OCI-LY7 (cell line): ENCODE measurements around the gene AP5S1. TPM values are rescaled to one million over a fixed set of nuclear protein-coding genes. Genes with fewer than 3 reads are reported as not detected.

Experiments used
- BruUV-seq: library from RNA; stranded (reverse); fragments of 400-500 nt; replicated peaks from 2 replicates; lab custom pipeline; 2021; lab: Mats Ljungman, UMichigan
- CTCF ChIA-PET: fragments of 300-600 bp; sonication (Branson Sonifier 250); formaldehyde crosslinking; loops from one replicate; lab custom pipeline; 2022; ENCODE audit warnings: antibody characterized with exemption; ENCODE audit not compliant: unreplicated experiment; lab: Charles Lee
- POLR2A ChIA-PET: fragments of 300-600 bp; sonication (Branson Sonifier 250); formaldehyde crosslinking; loops from one replicate; lab custom pipeline; 2022; ENCODE audit warnings: antibody characterized with exemption; lab: Charles Lee
- DNase-seq: peaks from one replicate; pipeline ENCODE4 v3.0.0-alpha.2; 2015; ENCODE audit warnings: low spot score
- H2AFZ ChIP-seq: fragments of 200-600 bp; sonication (generic), shearing (Covaris generic); 2 replicates; pipeline ENCODE4 v1.6.1; 2014; ENCODE audit warnings: mild to moderate bottlenecking, antibody characterized with exemption, low read length, moderate library complexity
- H3K27ac ChIP-seq: fragments of 200-600 bp; sonication (generic); 2 replicates; pipeline ENCODE4 v1.5.1; 2014; ENCODE audit warnings: mixed run types, low read depth, mild to moderate bottlenecking, moderate library complexity, low read length, inconsistent platforms; ENCODE audit not compliant: poor library complexity, severe bottlenecking
- H3K36me3 ChIP-seq: fragments of 200-600 bp; sonication (generic); 2 replicates; pipeline ENCODE4 v1.6.1; 2014; ENCODE audit warnings: mild to moderate bottlenecking, antibody characterized with exemption, low read length, moderate library complexity, mixed read lengths; ENCODE audit not compliant: insufficient read depth
- H3K4me1 ChIP-seq: fragments of 200-600 bp; sonication (generic); 2 replicates; pipeline ENCODE4 v1.5.1; 2014; ENCODE audit warnings: mild to moderate bottlenecking, low read length; ENCODE audit not compliant: insufficient read depth, poor library complexity, severe bottlenecking
- H3K4me2 ChIP-seq: fragments of 200-600 bp; sonication (generic); 2 replicates; pipeline ENCODE4 v1.6.1; 2014; ENCODE audit warnings: mild to moderate bottlenecking, low read length
- H3K4me3 ChIP-seq: fragments of 200-600 bp; sonication (generic); 2 replicates; pipeline ENCODE4 v1.5.1; 2014; ENCODE audit warnings: mild to moderate bottlenecking, low read depth, low read length; ENCODE audit not compliant: poor library complexity, severe bottlenecking
- H3K79me2 ChIP-seq: fragments of 200-600 bp; sonication (generic); 2 replicates; pipeline ENCODE4 v1.6.1; 2016; ENCODE audit warnings: low read depth, mild to moderate bottlenecking, low read length, moderate library complexity, mixed read lengths; ENCODE audit not compliant: insufficient read depth
- H3K9me2 ChIP-seq: fragments of 200-600 bp; sonication (generic); 2 replicates; pipeline ENCODE4 v1.6.1; 2016; ENCODE audit warnings: mild to moderate bottlenecking, low read length, mixed read lengths; ENCODE audit not compliant: insufficient read depth
- H3K9me3 ChIP-seq: fragments of 200-600 bp; sonication (generic); 2 replicates; pipeline ENCODE4 v1.6.1; 2014; ENCODE audit warnings: mild to moderate bottlenecking, mixed run types, low read length, mixed read lengths
- H4K20me1 ChIP-seq: fragments of 200-600 bp; sonication (generic); 2 replicates; pipeline ENCODE4 v1.6.1; 2014; ENCODE audit warnings: mild to moderate bottlenecking, antibody characterized with exemption, low read length, moderate library complexity, mixed read lengths; ENCODE audit not compliant: insufficient read depth
- EZH2phosphoT487 ChIP-seq: fragments of 200-600 bp; sonication (generic); IDR thresholded peaks from 2 replicates; pipeline ENCODE4 v1.6.1; 2018; ENCODE audit warnings: low read depth, borderline replicate concordance, mild to moderate bottlenecking, mixed run types, antibody characterized with exemption, low read length, moderate library complexity, mixed read lengths
- intact Hi-C: fragments of 100-400 bp; cut with micrococcal nuclease; formaldehyde crosslinking; loops from one replicate; pipeline ENCODE4 v1.10.0; 2022; ENCODE audit not compliant: unreplicated experiment
- total RNA-seq, 2 experiments: library from RNA; depleted of rRNA in 1 of 2; stranded (reverse); fragments of >200 nt in 1 of 2; shearing (Covaris generic) in 1 of 2; gene quantifications; 2 replicates each; pipeline ENCODE4 v1.2.3, GENCODE V29; 2014 to 2022
- TF ChIP-seq, protein P1 (sequence below): fragments of 200-600 bp; sonication (generic); conservative IDR thresholded peaks from 2 replicates; pipeline ENCODE4 v1.5.1; 2014; ENCODE audit warnings: mild to moderate bottlenecking, antibody characterized with exemption, low read length, moderate library complexity, mixed read lengths

The AP5S1 gene
- total RNA-seq, 2 experiments from 2014 or later = 9.8 to 12.1 TPM

DNA sequence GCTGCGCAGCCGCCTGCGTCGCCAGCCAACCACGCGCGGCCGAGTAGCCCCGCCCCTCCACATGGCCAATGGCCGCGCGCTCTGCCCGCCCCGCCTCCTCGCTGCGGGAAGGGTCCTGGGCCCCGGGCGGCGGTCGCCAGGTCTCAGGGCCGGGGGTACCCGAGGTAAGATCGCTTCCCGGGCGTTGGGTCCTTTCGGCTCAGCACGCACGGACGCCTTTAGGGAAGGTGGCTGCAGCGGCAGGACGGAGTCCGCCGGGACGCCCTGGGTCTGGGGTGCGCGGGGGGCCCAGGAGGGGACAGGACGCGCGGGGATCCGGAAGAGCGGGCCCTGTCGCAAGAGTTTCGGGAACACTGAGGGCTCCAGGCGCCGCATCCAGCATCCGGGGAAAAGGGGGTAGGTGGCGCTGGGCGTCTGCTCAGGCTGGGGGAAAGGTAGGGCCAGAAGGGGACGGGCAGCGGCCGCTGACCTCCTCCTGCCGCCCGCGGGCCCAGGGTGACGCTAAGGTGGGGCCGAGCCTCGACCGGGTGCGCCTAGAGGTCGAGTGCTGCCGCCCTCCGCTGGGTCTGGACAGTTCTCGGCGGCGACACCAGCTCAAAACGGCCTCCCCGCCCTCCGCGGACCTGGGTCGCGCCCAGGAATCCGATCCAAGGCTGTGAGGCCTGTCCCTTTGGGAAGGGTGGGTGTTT, 26.5 kb downstream of the AP5S1 start, which contains the start of gene MAVS:
Gene MAVS, plus strand, starts transcription at position 95 of the 689 bp plus-strand sequence. CDS start 7,791 bp downstream, outside the sequence.
- POLR2A ChIA-PET = interaction anchor here (0.8 kb wide), 1 partner anchor 10 kb away, joined by 3 read pairs; no protein-coding TSS in a partner anchor
- BruUV-seq = no TSS peak

DNA sequence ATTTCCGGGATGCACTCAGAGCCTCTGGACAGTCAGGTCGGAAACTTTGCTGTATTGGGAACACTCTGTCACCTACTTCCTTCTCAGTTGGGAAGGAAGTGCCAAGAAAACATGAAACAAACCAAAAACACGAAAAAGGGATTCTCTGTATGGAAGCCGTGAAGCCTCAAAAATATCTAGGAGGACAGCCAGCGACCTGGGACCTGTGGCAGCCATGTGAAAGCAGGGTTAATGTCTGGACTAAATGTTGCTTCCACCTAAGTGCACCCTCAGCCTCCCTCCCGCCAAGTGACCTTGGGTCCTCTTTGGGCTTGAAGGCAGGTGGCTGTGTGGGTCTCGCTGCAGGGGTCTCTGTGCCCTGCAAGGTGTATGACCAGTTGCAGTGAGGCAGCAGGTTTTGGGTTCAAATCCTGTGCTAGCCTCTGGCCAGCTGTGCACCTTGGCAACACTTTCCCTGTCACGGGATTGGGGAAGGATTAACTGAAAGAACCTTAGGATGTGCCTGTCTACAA, 27.1 kb downstream of the AP5S1 start:
- TF ChIP-seq EZH2phosphoT487 = no peak
- TF ChIP-seq, protein P1, sequence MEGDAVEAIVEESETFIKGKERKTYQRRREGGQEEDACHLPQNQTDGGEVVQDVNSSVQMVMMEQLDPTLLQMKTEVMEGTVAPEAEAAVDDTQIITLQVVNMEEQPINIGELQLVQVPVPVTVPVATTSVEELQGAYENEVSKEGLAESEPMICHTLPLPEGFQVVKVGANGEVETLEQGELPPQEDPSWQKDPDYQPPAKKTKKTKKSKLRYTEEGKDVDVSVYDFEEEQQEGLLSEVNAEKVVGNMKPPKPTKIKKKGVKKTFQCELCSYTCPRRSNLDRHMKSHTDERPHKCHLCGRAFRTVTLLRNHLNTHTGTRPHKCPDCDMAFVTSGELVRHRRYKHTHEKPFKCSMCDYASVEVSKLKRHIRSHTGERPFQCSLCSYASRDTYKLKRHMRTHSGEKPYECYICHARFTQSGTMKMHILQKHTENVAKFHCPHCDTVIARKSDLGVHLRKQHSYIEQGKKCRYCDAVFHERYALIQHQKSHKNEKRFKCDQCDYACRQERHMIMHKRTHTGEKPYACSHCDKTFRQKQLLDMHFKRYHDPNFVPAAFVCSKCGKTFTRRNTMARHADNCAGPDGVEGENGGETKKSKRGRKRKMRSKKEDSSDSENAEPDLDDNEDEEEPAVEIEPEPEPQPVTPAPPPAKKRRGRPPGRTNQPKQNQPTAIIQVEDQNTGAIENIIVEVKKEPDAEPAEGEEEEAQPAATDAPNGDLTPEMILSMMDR = peak; percentile 7; the same call in 1 of the 2 replicates
- Histone ChIP-seq H3K79me2 (peaks cover 7% of the 10 kb centered on the region; the same call in 1 of the 2 replicates), H3K9me2 (no peaks in the 10 kb centered on the region), H3K9me3 (no peaks in the 10 kb centered on the region), H3K4me1 (peaks cover 20% of the 10 kb centered on the region), H3K4me3 (peak overlapping the region; percentile 96), H3K27ac (no peak overlapping the region), H2AFZ (peak overlapping the region; percentile 95; the same call in 1 of the 2 replicates), H3K4me2 (peak overlapping the region; percentile 96), H3K36me3 (no peaks in the 10 kb centered on the region), H4K20me1 (no peaks in the 10 kb centered on the region)
- DNase-seq = peak; percentile 12
- ChIA-PET CTCF (no interaction called here), POLR2A (interaction anchor here (0.8 kb wide), 1 partner anchor 9 kb away, joined by 3 read pairs; no protein-coding TSS in a partner anchor)
- intact Hi-C loops = loop anchor here (2.0 kb wide), 1 partner anchor 51 kb away; the partner anchor contains the start of gene CDC25B
- TSS peak; percentile 82 for BruUV-seq

More for the DNA sequence above, 26.5 kb downstream of the AP5S1 start, which contains the start of gene MAVS:
- peak; percentile 90 for DNase-seq
- Histone ChIP-seq H3K27ac (peak within 1 kb of the TSS; percentile 19), H2AFZ (peak within 1 kb of the TSS; percentile 95), H3K4me1 (peaks cover 20% of the 10 kb centered on the region), H3K9me2 (no peaks in the 10 kb centered on the region), H3K9me3 (no peaks in the 10 kb centered on the region), H3K4me2 (peak within 1 kb of the TSS; percentile 96), H3K36me3 (no peaks in the 10 kb centered on the region), H3K4me3 (peak within 1 kb of the TSS; percentile 96), H4K20me1 (no peaks in the 10 kb centered on the region), H3K79me2 (peaks cover 7% of the 10 kb centered on the region; the same call in 1 of the 2 replicates)
- CTCF ChIA-PET = no interaction called here
- intact Hi-C loops = loop anchor here (1.0 to 2.0 kb wide), 2 partner anchors 27 to 50 kb away; partner anchors contain the start of genes AP5S1 and CDC25B
- no peak for TF ChIP-seq EZH2phosphoT487
- TF ChIP-seq, protein P1 = peak; percentile 21; the same call in 1 of the 2 replicates
